ENCODE results near the gene ZNF22.

The ZNF22 gene

GRCh38 chr10:45000752-45001380 is at the start of gene ZNF22:
TSS of gene ZNF22 (plus strand) at chr10:45000923. CDS start at chr10:45003369, 2,446 bp downstream.
- POLR2A ChIA-PET, result interaction anchor here (1.2 to 1.9 kb wide), 3 partner anchors 19 to 68 kb away, joined by 5 to 9 read pairs (median 7); partner anchors contain the start of gene DEPP1
- H3K4me3 ChIP-seq (ENCODE audit: low read depth, low read length), result peak within 1 kb of the TSS; percentile 72
- CTCF ChIA-PET, result interaction anchor here (1.0 to 9.5 kb wide), 4 partner anchors 22 to 123 kb away, joined by 3 to 95 read pairs (median 4); partner anchors contain the start of gene DEPP1
- TF ChIP-seq, protein P1, sequence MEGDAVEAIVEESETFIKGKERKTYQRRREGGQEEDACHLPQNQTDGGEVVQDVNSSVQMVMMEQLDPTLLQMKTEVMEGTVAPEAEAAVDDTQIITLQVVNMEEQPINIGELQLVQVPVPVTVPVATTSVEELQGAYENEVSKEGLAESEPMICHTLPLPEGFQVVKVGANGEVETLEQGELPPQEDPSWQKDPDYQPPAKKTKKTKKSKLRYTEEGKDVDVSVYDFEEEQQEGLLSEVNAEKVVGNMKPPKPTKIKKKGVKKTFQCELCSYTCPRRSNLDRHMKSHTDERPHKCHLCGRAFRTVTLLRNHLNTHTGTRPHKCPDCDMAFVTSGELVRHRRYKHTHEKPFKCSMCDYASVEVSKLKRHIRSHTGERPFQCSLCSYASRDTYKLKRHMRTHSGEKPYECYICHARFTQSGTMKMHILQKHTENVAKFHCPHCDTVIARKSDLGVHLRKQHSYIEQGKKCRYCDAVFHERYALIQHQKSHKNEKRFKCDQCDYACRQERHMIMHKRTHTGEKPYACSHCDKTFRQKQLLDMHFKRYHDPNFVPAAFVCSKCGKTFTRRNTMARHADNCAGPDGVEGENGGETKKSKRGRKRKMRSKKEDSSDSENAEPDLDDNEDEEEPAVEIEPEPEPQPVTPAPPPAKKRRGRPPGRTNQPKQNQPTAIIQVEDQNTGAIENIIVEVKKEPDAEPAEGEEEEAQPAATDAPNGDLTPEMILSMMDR (IDR thresholded peaks at IDR 0.05; ENCODE audit: insufficient read depth, low read length, missing control alignments), result no peak
- no peak for DNase-seq (ENCODE audit: low read depth, low spot score)

GRCh38 chr10:44951576-44952226 is 49.0 kb upstream of the ZNF22 start:
- CTCF ChIA-PET, result interaction anchor here (2.1 to 2.7 kb wide), 2 partner anchors 19 to 22 kb away, joined by 8 to 16 read pairs; no protein-coding TSS in a partner anchor
- DNase-seq (ENCODE audit: low read depth, low spot score), result no peak
- no peak overlapping the region for H3K4me3 ChIP-seq (ENCODE audit: low read depth, low read length)
- TF ChIP-seq, protein P1 (IDR thresholded peaks at IDR 0.05; ENCODE audit: insufficient read depth, low read length, missing control alignments), result no peak
- POLR2A ChIA-PET, result interaction anchor here (1.5 kb wide), 1 partner anchor 27 kb away, joined by 6 read pairs; the partner anchor contains the start of gene DEPP1

DNA sequence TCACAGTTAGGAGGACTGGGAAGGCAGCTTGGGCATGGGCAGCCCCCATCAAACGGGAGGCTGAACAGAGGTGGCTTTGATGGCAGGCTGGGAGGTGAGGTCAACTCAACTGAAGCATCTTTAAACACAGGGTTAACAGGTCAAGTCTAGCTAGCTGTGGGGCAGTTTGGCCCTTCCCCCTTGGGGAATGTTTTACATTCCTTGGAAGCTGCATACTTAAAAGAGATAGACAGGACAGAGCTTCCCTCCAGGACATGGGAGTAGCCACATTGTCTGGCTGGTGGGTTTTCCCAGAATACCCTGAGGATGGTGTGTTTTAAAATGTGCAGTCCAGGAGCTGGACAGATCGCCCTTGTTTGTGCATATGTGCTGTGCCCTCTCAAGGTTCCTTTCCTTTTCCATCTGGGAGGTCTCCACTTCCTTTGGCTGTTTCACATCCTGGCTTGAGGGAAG is 47.9 kb upstream of the ZNF22 start:
- CTCF ChIA-PET, result interaction anchor here (0.6 to 2.7 kb wide), 6 partner anchors 13 to 60 kb away, joined by 3 to 11 read pairs (median 3); no protein-coding TSS in a partner anchor
- no peak for DNase-seq (ENCODE audit: low read depth, low spot score)
- no peak overlapping the region for H3K4me3 ChIP-seq (ENCODE audit: low read depth, low read length)
- TF ChIP-seq, protein P1 (IDR thresholded peaks at IDR 0.05; ENCODE audit: insufficient read depth, low read length, missing control alignments), result no peak
- POLR2A ChIA-PET, result interaction anchor here (1.5 kb wide), 1 partner anchor 26 kb away, joined by 6 read pairs; the partner anchor contains the start of gene DEPP1

DNA sequence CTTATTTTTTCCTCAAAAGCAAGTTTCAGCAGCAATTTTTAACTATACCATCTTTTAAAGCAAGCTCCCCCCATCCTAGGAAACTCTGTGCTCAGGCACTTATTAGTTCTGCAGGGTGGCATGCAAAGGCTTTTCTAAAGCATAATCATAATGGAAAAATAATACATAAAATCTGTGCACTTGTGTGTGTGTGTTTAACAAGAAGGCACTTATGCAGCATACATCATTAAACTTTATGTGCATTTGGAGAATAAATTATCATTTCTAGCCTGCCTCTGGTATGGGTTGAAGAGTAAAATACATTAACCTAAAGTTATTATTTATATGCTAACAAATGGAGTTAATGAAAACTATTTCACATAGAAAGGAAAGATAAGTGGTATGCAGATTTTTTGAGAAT is 46.7 kb upstream of the ZNF22 start:
- TF ChIP-seq, protein P1 (IDR thresholded peaks at IDR 0.05; ENCODE audit: insufficient read depth, low read length, missing control alignments), result no peak
- POLR2A ChIA-PET, result no interaction called here
- DNase-seq (ENCODE audit: low read depth, low spot score), result no peak
- CTCF ChIA-PET, result interaction anchor here (1.3 to 2.7 kb wide), 3 partner anchors 11 to 21 kb away, joined by 3 to 11 read pairs (median 8); no protein-coding TSS in a partner anchor
- no peak overlapping the region for H3K4me3 ChIP-seq (ENCODE audit: low read depth, low read length)

DNA sequence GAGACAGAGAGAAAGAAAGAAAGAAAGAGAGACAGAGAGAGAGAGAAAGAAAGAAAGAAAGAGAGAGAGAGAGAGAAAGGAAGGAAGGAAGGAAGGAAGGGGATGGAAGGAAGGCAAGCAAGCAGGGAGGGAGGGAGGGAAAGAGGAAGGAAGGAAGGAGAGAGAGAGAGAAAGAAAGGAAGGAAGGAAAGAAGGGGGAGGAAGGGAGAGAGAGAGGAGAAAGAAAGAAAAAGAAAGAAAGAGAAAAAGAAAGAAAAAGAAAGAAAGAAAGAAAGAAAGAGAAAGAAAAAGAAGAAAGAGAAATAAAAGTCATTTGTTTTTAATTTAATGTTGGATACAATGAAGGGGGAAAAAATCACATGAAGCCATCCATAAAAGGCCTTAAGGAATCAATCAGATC is 45.8 kb upstream of the ZNF22 start:
- CTCF ChIA-PET, result no interaction called here
- POLR2A ChIA-PET, result no interaction called here
- TF ChIP-seq, protein P1 (IDR thresholded peaks at IDR 0.05; ENCODE audit: insufficient read depth, low read length, missing control alignments), result no peak
- H3K4me3 ChIP-seq (ENCODE audit: low read depth, low read length), result no peak overlapping the region
- DNase-seq (ENCODE audit: low read depth, low spot score), result no peak
